Mesenchymal stem cell (in vitro differentiated cells and primary cell): ENCODE results near the gene SORCS3.

Experiments used
- DNase-seq: peaks from one replicate; pipeline ENCODE4 v3.0.0-alpha.2; 2013
- H2AFZ ChIP-seq: one replicate; pipeline ENCODE4 v1.6.1; 2013; ENCODE audit warnings: low read depth, mild to moderate bottlenecking, control low read depth, inconsistent platforms, low read length, moderate library complexity
- H2AK5ac ChIP-seq: 2 replicates; pipeline ENCODE4 v1.6.1; 2013; ENCODE audit warnings: low read length, moderate library complexity, mild to moderate bottlenecking, inconsistent platforms; ENCODE audit not compliant: severe bottlenecking
- H2BK120ac ChIP-seq: one replicate; pipeline ENCODE4 v1.6.1; 2013; ENCODE audit warnings: low read depth, mild to moderate bottlenecking, inconsistent platforms, low read length, moderate library complexity
- H2BK12ac ChIP-seq, 2 experiments: one replicate each; pipeline ENCODE4 v1.6.1; 2013; ENCODE audit warnings: inconsistent platforms in 2 of 2, low read length in 2 of 2, mild to moderate bottlenecking in 2 of 2, moderate library complexity in 2 of 2, control low read depth in 1 of 2
- H2BK15ac ChIP-seq: one replicate; pipeline ENCODE4 v1.6.1; 2013; ENCODE audit warnings: mild to moderate bottlenecking, low read depth, inconsistent platforms; ENCODE audit not compliant: poor library complexity, severe bottlenecking
- H2BK5ac ChIP-seq: 2 replicates; pipeline ENCODE4 v1.6.1; 2013; ENCODE audit warnings: low read depth, mild to moderate bottlenecking, low read length, control low read depth, inconsistent platforms; ENCODE audit not compliant: poor library complexity, severe bottlenecking
- H3K14ac ChIP-seq, 2 experiments: one replicate each; pipeline ENCODE4 v1.6.1; 2013; ENCODE audit warnings: inconsistent platforms in 2 of 2, low read length in 2 of 2, control low read depth in 1 of 2, mild to moderate bottlenecking in 1 of 2, moderate library complexity in 1 of 2
- H3K18ac ChIP-seq, 2 experiments: one replicate each; pipeline ENCODE4 v1.6.1; 2013; ENCODE audit warnings: inconsistent platforms in 2 of 2, low read length in 2 of 2, control low read depth in 1 of 2, low read depth in 1 of 2, mild to moderate bottlenecking in 1 of 2
- H3K23ac ChIP-seq, 2 experiments: one replicate each; pipeline ENCODE4 v1.6.1; 2013; ENCODE audit warnings: inconsistent platforms in 2 of 2, low read length in 2 of 2, mild to moderate bottlenecking in 2 of 2, moderate library complexity in 2 of 2, control low read depth in 1 of 2
- H3K27ac ChIP-seq: 2 replicates; pipeline ENCODE4 v1.5.1; 2013; ENCODE audit warnings: mild to moderate bottlenecking, moderate library complexity, low read length, control low read depth, inconsistent platforms; ENCODE audit not compliant: poor library complexity, severe bottlenecking
- H3K27me3 ChIP-seq, 2 experiments: 2 replicates each; pipeline versions ENCODE4 v1.6.1 to v1.7.0; 2013; ENCODE audit warnings: low read length in 2 of 2, mild to moderate bottlenecking in 2 of 2, moderate library complexity in 2 of 2, control low read depth in 1 of 2, inconsistent platforms in 1 of 2; ENCODE audit not compliant: control insufficient read depth in 1 of 2, insufficient read depth in 1 of 2
- H3K36me3 ChIP-seq, 2 experiments: 2 replicates each; pipeline versions ENCODE4 v1.6.1 to v1.7.0; 2013; ENCODE audit warnings: low read length in 2 of 2, control low read depth in 1 of 2, inconsistent platforms in 1 of 2, low read depth in 1 of 2, mild to moderate bottlenecking in 1 of 2; ENCODE audit not compliant: insufficient read depth in 2 of 2, control insufficient read depth in 1 of 2
- H3K4ac ChIP-seq, 2 experiments: one replicate each; pipeline ENCODE4 v1.6.1; 2013; ENCODE audit warnings: inconsistent platforms in 2 of 2, low read length in 2 of 2, mild to moderate bottlenecking in 2 of 2, moderate library complexity in 2 of 2, control low read depth in 1 of 2, low read depth in 1 of 2
- H3K4me1 ChIP-seq: 2 replicates; pipeline ENCODE4 v1.6.1; 2013; ENCODE audit warnings: low read depth, low read length, control low read depth; ENCODE audit not compliant: control insufficient read depth, insufficient read depth
- H3K4me2 ChIP-seq: 2 replicates; pipeline ENCODE4 v1.6.1; 2013; ENCODE audit warnings: low read length, mild to moderate bottlenecking, inconsistent platforms; ENCODE audit not compliant: poor library complexity, severe bottlenecking
- H3K4me3 ChIP-seq, 2 experiments: 2 replicates each; pipeline versions ENCODE4 v1.5.1 to v1.7.0; 2013; ENCODE audit warnings: low read length in 2 of 2, mild to moderate bottlenecking in 2 of 2, control low read depth in 1 of 2, low read depth in 1 of 2; ENCODE audit not compliant: insufficient read depth in 1 of 2
- H3K79me1 ChIP-seq: replicated peaks from 2 replicates; pipeline ENCODE4 v1.6.1; 2013; ENCODE audit warnings: mild to moderate bottlenecking, control low read depth, low read length, inconsistent platforms; ENCODE audit not compliant: poor library complexity, severe bottlenecking
- H3K9ac ChIP-seq: 2 replicates; pipeline ENCODE4 v1.7.0; 2013; ENCODE audit warnings: mild to moderate bottlenecking, low read length, moderate library complexity
- H3K9me3 ChIP-seq: 2 replicates; pipeline ENCODE4 v1.7.0; 2013; ENCODE audit warnings: mild to moderate bottlenecking, low read length; ENCODE audit not compliant: control insufficient read depth
- H4K8ac ChIP-seq: one replicate; pipeline ENCODE4 v1.6.1; 2013; ENCODE audit warnings: inconsistent platforms, mild to moderate bottlenecking, low read length, moderate library complexity
- H4K91ac ChIP-seq: one replicate; pipeline ENCODE4 v1.6.1; 2013; ENCODE audit warnings: mild to moderate bottlenecking, low read length, inconsistent platforms
- WGBS: methylation state at CpG from one replicate; pipeline ENCODE4 v1.1.7; 2013; ENCODE audit warnings: mixed read lengths; 5-methylcytosine and 5-hydroxymethylcytosine counted together

SORCS3 gene

GRCh38 chr10:105044902-105045301, 403.8 kb downstream of the SORCS3 start:
- Histone ChIP-seq H2BK5ac (no peak overlapping the region), H4K8ac (no peak overlapping the region), H3K4me1 (no peaks in the 10 kb centered on the region), H2BK15ac (no peak overlapping the region), H2BK12ac (no peak overlapping the region), H3K14ac (no peak overlapping the region), H3K9ac (no peak overlapping the region), H4K91ac (no peak overlapping the region), H3K4me3 (no peak overlapping the region), H2AK5ac (no peak overlapping the region), H2AFZ (no peak overlapping the region), H3K4me2 (no peak overlapping the region), H2BK120ac (no peak overlapping the region), H3K27me3 (no peaks in the 10 kb centered on the region), H3K36me3 (no peaks in the 10 kb centered on the region), H3K9me3 (no peaks in the 10 kb centered on the region), H3K79me1 (no peaks in the 10 kb centered on the region), H3K23ac (no peak overlapping the region), H3K18ac (no peak overlapping the region), H3K27ac (no peak overlapping the region), H3K4ac (no peak overlapping the region)
- no peak for DNase-seq
- 42% methylated on average over 2 of the region's 3 CpGs for WGBS

GRCh38 chr10:105056413-105056812, 415.3 kb downstream of the SORCS3 start:
- Histone ChIP-seq H3K14ac (no peak overlapping the region), H2BK12ac (no peak overlapping the region), H3K4ac (no peak overlapping the region), H2BK5ac (no peak overlapping the region), H3K4me2 (no peak overlapping the region), H3K27ac (no peak overlapping the region), H4K8ac (no peak overlapping the region), H3K79me1 (no peaks in the 10 kb centered on the region), H2AFZ (no peak overlapping the region), H3K27me3 (peaks cover 0 to 6% of the 10 kb centered on the region in 2 experiments), H3K18ac (no peak overlapping the region), H3K4me3 (no peak overlapping the region), H3K36me3 (no peaks in the 10 kb centered on the region), H3K4me1 (no peaks in the 10 kb centered on the region), H3K9ac (no peak overlapping the region), H3K9me3 (peaks cover 4% of the 10 kb centered on the region), H2AK5ac (no peak overlapping the region), H4K91ac (no peak overlapping the region), H3K23ac (no peak overlapping the region), H2BK120ac (no peak overlapping the region), H2BK15ac (no peak overlapping the region)
- DNase-seq = no peak
- 38% methylated on average over 1 of the region's 2 CpGs for WGBS

- no peak overlapping the region for H3K14ac ChIP-seq
- no peak overlapping the region for H4K91ac ChIP-seq
- H3K9ac ChIP-seq = no peak overlapping the region
- H2BK12ac ChIP-seq = no peak overlapping the region
- no peaks in the 10 kb centered on the region for H3K79me1 ChIP-seq
- H3K36me3 ChIP-seq = no peaks in the 10 kb centered on the region
- 93% methylated on average over 3 of the region's 5 CpGs for WGBS
- H2BK120ac ChIP-seq = no peak overlapping the region
- no peak overlapping the region for H2AK5ac ChIP-seq
- no peak overlapping the region for H2AFZ ChIP-seq
- no peak overlapping the region for H3K23ac ChIP-seq
- no peak overlapping the region for H2BK15ac ChIP-seq
- H2BK5ac ChIP-seq = no peak overlapping the region
- H3K9me3 ChIP-seq = no peaks in the 10 kb centered on the region
- no peaks in the 10 kb centered on the region for H3K27me3 ChIP-seq
- H3K27ac ChIP-seq = no peak overlapping the region
- no peak overlapping the region for H4K8ac ChIP-seq
- H3K4ac ChIP-seq = no peak overlapping the region
- no peak overlapping the region for H3K4me3 ChIP-seq
- no peak overlapping the region for H3K4me2 ChIP-seq
- DNase-seq = no peak
- no peaks in the 10 kb centered on the region for H3K4me1 ChIP-seq
- H3K18ac ChIP-seq = no peak overlapping the region
Observed at GRCh38 chr10:105062951-105063350, 421.9 kb downstream of the SORCS3 start.

GRCh38 chr10:105063796-105064195, 422.7 kb downstream of the SORCS3 start:
- no peak overlapping the region for H3K23ac ChIP-seq
- no peak overlapping the region for H3K4me3 ChIP-seq
- no peak overlapping the region for H2BK12ac ChIP-seq
- H3K18ac ChIP-seq = no peak overlapping the region
- H3K14ac ChIP-seq = no peak overlapping the region
- no peak overlapping the region for H2BK5ac ChIP-seq
- H3K9ac ChIP-seq = no peak overlapping the region
- no peak for DNase-seq
- no peak overlapping the region for H2AFZ ChIP-seq
- no peak overlapping the region for H3K4me2 ChIP-seq
- no peak overlapping the region for H4K8ac ChIP-seq
- 62% methylated on average over 4 of the region's 5 CpGs for WGBS
- H3K36me3 ChIP-seq = no peaks in the 10 kb centered on the region
- H4K91ac ChIP-seq = no peak overlapping the region
- H2BK15ac ChIP-seq = no peak overlapping the region
- H3K4me1 ChIP-seq = no peaks in the 10 kb centered on the region
- no peaks in the 10 kb centered on the region for H3K27me3 ChIP-seq
- H3K4ac ChIP-seq = no peak overlapping the region
- H3K9me3 ChIP-seq = no peaks in the 10 kb centered on the region
- H2AK5ac ChIP-seq = no peak overlapping the region
- no peak overlapping the region for H3K27ac ChIP-seq
- H2BK120ac ChIP-seq = no peak overlapping the region
- no peaks in the 10 kb centered on the region for H3K79me1 ChIP-seq
